Testis (tissue), 3 donors: ENCODE measurements around the gene RCBTB1. TPM values are rescaled to one million over a fixed set of nuclear protein-coding genes. Genes with fewer than 3 reads are reported as not detected.

Experiments
- DNase-seq: peaks from one replicate; pipeline ENCODE4 v3.0.0-alpha.2; 2019
- H3K27ac ChIP-seq, 2 donors: fragments of 200-600 bp; sonication (generic); one replicate each; pipeline ENCODE4 v1.5.1; 2019
- H3K27me3 ChIP-seq: fragments of 200-600 bp; sonication (generic); one replicate; pipeline ENCODE4 v1.5.1; 2019
- H3K36me3 ChIP-seq: fragments of 200-600 bp; sonication (generic); one replicate; pipeline ENCODE4 v1.5.1; 2017; ENCODE audit warnings: low read depth; ENCODE audit errors: missing control alignments
- H3K4me1 ChIP-seq: fragments of 200-600 bp; sonication (generic); one replicate; pipeline ENCODE4 v1.5.1; 2019
- H3K4me3 ChIP-seq, 2 donors: fragments of 200-600 bp; sonication (generic); one replicate each; pipeline ENCODE4 v1.5.1; 2017 to 2019
- H3K9me3 ChIP-seq: fragments of 200-600 bp; sonication (generic); one replicate; pipeline ENCODE4 v1.5.1; 2017
- CTCF ChIP-seq, 3 experiments: fragments of 450-650 bp in 2 of 3; fragments of 200-600 bp in 1 of 3; sonication (generic) in 1 of 3; IDR thresholded peaks; one replicate each; pipeline ENCODE4 v1.5.1; 2016 to 2019; ENCODE audit warnings: antibody characterized with exemption in 3 of 3, mild to moderate bottlenecking in 2 of 3, moderate library complexity in 1 of 3
- POLR2A ChIP-seq: fragments of 450-650 bp; IDR thresholded peaks from one replicate; pipeline ENCODE4 v1.6.1; 2017; ENCODE audit warnings: antibody characterized with exemption, mild to moderate bottlenecking, moderate library complexity
- WGBS, 2 donors: methylation state at CpG; one replicate each; pipeline ENCODE4 v1.1.5; 2018; 5-methylcytosine and 5-hydroxymethylcytosine counted together
- intact Hi-C: fragments of 100-400 bp; cut with DNase I; formaldehyde crosslinking; loops from one replicate; pipeline ENCODE4 v1.15.1; 2023; ENCODE audit warnings: low total_unique reads
- polyA plus RNA-seq: library from polyadenylated mRNA; stranded (reverse); fragments of 350-450 nt; fragmentation: Illumina TruSeq; extraction: RNeasy Lipid Tissue Mini Kit (QIAGEN cat#74804); gene quantifications from one replicate; pipeline ENCODE4 v1.2.3, GENCODE V29; 2014; ENCODE audit warnings: low read depth, low replicate concordance; ENCODE audit not compliant: insufficient read depth
- total RNA-seq, 2 donors: library from RNA; depleted of rRNA; stranded (reverse); fragments of >200 nt; gene quantifications; one replicate each; pipeline ENCODE4 v1.2.3, GENCODE V29; 2016

Gene RCBTB1
- total and polyA plus RNA-seq, 3 donors from 2014 or later, result 14.4 to 32.8 (median 20.5) TPM

GRCh38 chr13:49624229-49624628 is 38.9 kb upstream of the RCBTB1 start:
- TF ChIP-seq CTCF (IDR thresholded peaks at IDR 0.05) (no peak), POLR2A (no peak)
- WGBS, 2 donors, result 87 to 90% methylated on average over 6 of the region's 6 CpGs

DNA sequence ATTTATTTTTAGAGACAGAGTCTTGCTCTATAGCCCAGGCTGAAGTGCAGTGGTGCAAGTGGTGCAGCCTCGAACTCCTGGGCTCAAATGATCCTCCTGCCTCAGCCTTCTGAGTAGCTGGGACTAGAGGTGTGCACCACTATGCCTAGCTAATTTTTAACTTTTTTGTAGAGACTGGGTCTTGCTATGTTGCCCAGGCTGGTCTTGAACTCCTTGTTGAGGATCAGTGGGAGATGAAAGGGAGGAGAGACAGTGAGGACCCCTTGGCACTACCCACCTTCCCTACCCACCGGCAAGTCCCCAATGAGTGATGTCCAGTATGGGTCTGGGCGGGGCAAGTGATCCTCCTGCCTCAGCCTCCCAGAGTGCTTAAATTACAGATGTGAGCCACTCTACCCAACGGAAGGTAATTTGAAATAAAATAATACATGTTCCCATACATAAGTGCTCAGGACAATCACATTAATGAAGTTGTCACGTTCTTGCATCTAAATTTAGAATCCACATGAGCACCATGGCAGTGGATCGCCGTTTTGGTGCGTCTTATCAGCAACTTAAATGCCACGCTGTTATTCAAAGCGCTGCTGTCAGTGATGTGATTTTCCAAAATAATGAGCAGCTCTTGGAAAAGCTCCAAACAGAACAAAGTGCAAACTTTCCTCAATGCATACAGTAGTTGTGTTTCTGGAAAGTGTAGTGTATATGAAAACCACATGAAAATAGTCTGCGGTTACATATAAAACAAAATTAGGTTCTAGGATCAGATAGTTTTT is 37.0 kb upstream of the RCBTB1 start:
- DNase-seq, result no peak
- no peak for TF ChIP-seq CTCF (IDR thresholded peaks at IDR 0.05)
- TF ChIP-seq POLR2A, result no peak
- intact Hi-C loops, result no loop called here
- Histone ChIP-seq H3K4me3 (no peak overlapping the region), H3K9me3 (no peaks in the 10 kb centered on the region), H3K27ac (no peak overlapping the region), H3K27me3 (no peaks in the 10 kb centered on the region), H3K36me3 (no peaks in the 10 kb centered on the region), H3K4me1 (no peaks in the 10 kb centered on the region)
- 57 to 70% methylated on average over 11 of the region's 11 CpGs for WGBS, 2 donors

More at GRCh38 chr13:49624229-49624628, 38.9 kb upstream of the RCBTB1 start:
- no peaks in the 10 kb centered on the region for H3K36me3 ChIP-seq
- H3K9me3 ChIP-seq, result no peaks in the 10 kb centered on the region
- no peak overlapping the region for H3K4me3 ChIP-seq
- H3K4me1 ChIP-seq, result no peaks in the 10 kb centered on the region
- DNase-seq, result no peak
- no peak overlapping the region for H3K27ac ChIP-seq
- intact Hi-C loops, result no loop called here
- H3K27me3 ChIP-seq, result no peaks in the 10 kb centered on the region

- TF ChIP-seq POLR2A, result no peak
- TF ChIP-seq CTCF (IDR thresholded peaks at IDR 0.05), result no peak
- H3K27ac ChIP-seq, result no peak overlapping the region
- DNase-seq, result peak; percentile 52
- H3K4me3 ChIP-seq, result peak overlapping the region; percentile 4 to 31
- peaks cover 10% of the 10 kb centered on the region for H3K4me1 ChIP-seq
- intact Hi-C loops, result no loop called here
- H3K36me3 ChIP-seq, result no peaks in the 10 kb centered on the region
- 52 to 59% methylated on average over 15 to 22 of the region's 22 CpGs for WGBS, 2 donors
- no peaks in the 10 kb centered on the region for H3K9me3 ChIP-seq
- no peaks in the 10 kb centered on the region for H3K27me3 ChIP-seq
Observed at GRCh38 chr13:49620170-49620621, 34.8 kb upstream of the RCBTB1 start.

DNA sequence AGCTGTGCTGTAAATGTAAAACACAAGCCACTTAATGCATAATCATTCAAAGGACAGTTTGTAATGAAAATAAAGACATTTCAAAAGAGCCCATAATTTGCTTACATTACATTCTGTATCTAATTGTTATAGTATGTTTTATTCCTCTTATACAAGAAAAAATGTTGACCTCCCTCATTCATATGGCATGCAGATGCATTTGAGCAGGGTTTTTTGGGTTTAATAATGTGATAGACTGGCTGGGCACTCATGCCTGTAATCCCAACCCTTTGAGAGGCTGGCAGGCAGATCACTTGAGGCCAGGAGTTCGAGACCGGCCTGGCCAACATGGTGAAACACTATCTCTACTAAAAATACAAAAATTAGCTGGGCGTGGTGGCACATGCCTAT is 31.3 kb upstream of the RCBTB1 start:
- Histone ChIP-seq H3K27me3 (no peaks in the 10 kb centered on the region), H3K36me3 (no peaks in the 10 kb centered on the region), H3K27ac (peak overlapping the region in 1 of 2 donors; percentile 34), H3K4me3 (no peak overlapping the region), H3K4me1 (peaks cover 10% of the 10 kb centered on the region), H3K9me3 (no peaks in the 10 kb centered on the region)
- no peak for DNase-seq
- intact Hi-C loops, result no loop called here
- TF ChIP-seq CTCF (IDR thresholded peaks at IDR 0.05), result no peak
- TF ChIP-seq POLR2A, result no peak
- WGBS, 2 donors, result 86 to 97% methylated on average over 3 of the region's 3 CpGs
